Osteocyte (in vitro differentiated cells): ENCODE results near the gene ZRANB1. TPM values are rescaled to one million over a fixed set of nuclear protein-coding genes. Genes with fewer than 3 reads are reported as not detected.

Experiments used
- DNase-seq: peaks from one replicate; pipeline ENCODE4 v3.0.0; 2021; ENCODE audit warnings: mixed read lengths; ENCODE audit not compliant: unreplicated experiment; ENCODE audit errors: extremely low spot score
- H3K27ac Mint-ChIP-seq: one replicate; pipeline ENCODE4 v1.8.0; 2021; ENCODE audit warnings: mild to moderate bottlenecking, mixed read lengths; ENCODE audit not compliant: unreplicated experiment
- H3K27me3 Mint-ChIP-seq: one replicate; pipeline ENCODE4 v1.8.0; 2021; ENCODE audit warnings: mixed read lengths; ENCODE audit not compliant: unreplicated experiment
- H3K36me3 Mint-ChIP-seq: one replicate; pipeline ENCODE4 v1.8.0; 2021; ENCODE audit warnings: mixed read lengths; ENCODE audit not compliant: unreplicated experiment
- H3K4me1 Mint-ChIP-seq: one replicate; pipeline ENCODE4 v1.8.0; 2021; ENCODE audit warnings: mixed read lengths; ENCODE audit not compliant: unreplicated experiment
- H3K4me3 Mint-ChIP-seq: one replicate; pipeline ENCODE4 v1.8.0; 2021; ENCODE audit warnings: mild to moderate bottlenecking, moderate library complexity, mixed read lengths; ENCODE audit not compliant: unreplicated experiment
- H3K9me3 Mint-ChIP-seq: one replicate; pipeline ENCODE4 v1.8.0; 2021; ENCODE audit warnings: mixed read lengths; ENCODE audit not compliant: unreplicated experiment
- total RNA-seq: library from RNA; stranded (reverse); gene quantifications from 2 replicates; pipeline ENCODE4 v1.2.1, GENCODE V29; 2021
- TF ChIP-seq, protein P1 (sequence below): fragments of 200-600 bp; sonication (generic); IDR thresholded peaks from 2 replicates; pipeline ENCODE4 v1.5.0; 2021; ENCODE audit warnings: antibody characterized with exemption, mild to moderate bottlenecking, moderate library complexity

The ZRANB1 gene
- total RNA-seq, 1 donor from 2014 or later, result 26.8 TPM

DNA sequence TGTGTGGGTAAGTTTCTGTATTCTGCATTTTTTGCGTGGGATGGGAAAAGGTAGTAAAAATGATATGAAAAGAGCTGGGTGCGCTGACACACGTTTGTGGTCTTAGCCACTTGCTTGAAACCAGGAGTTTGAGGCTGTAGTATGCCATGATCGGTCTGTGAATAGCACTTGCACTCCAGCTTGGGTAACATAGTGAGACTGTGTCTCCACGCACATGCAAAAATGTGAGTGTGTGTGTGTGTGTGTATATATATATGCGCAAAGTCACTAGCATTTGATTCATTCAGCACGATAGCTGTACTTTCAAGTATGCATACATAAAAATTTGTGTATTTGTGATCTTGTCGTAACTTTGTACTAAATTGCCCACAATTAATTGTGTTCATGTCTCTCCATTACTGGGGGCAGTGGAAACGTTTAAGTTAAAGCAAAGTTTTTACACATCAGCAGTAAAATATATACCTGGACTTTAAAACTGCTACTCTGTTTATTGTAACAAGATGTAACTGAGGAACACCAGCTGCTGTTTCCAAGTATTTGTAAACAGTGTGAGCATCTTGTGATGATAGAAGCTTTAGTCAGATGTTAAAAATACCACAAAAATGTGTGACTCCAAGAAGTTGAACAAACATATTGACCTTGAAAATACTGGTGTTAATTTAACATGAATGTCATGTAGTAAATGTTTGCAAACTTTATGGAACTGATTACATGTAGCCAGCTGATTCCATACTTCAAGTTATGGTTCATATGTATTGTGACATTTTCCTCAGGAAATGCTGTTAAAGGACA is 1.6 kb downstream of the ZRANB1 start:
- TF ChIP-seq, protein P1, sequence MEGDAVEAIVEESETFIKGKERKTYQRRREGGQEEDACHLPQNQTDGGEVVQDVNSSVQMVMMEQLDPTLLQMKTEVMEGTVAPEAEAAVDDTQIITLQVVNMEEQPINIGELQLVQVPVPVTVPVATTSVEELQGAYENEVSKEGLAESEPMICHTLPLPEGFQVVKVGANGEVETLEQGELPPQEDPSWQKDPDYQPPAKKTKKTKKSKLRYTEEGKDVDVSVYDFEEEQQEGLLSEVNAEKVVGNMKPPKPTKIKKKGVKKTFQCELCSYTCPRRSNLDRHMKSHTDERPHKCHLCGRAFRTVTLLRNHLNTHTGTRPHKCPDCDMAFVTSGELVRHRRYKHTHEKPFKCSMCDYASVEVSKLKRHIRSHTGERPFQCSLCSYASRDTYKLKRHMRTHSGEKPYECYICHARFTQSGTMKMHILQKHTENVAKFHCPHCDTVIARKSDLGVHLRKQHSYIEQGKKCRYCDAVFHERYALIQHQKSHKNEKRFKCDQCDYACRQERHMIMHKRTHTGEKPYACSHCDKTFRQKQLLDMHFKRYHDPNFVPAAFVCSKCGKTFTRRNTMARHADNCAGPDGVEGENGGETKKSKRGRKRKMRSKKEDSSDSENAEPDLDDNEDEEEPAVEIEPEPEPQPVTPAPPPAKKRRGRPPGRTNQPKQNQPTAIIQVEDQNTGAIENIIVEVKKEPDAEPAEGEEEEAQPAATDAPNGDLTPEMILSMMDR, result no peak
- no peak for DNase-seq
- no peak overlapping the region for H3K4me3 Mint-ChIP-seq
- H3K4me1 Mint-ChIP-seq, result peaks cover 34% of the 10 kb centered on the region
- no peaks in the 10 kb centered on the region for H3K27me3 Mint-ChIP-seq
- H3K27ac Mint-ChIP-seq, result peak overlapping the region; percentile 15
- no peaks in the 10 kb centered on the region for H3K9me3 Mint-ChIP-seq
- peaks cover 11% of the 10 kb centered on the region for H3K36me3 Mint-ChIP-seq

DNA sequence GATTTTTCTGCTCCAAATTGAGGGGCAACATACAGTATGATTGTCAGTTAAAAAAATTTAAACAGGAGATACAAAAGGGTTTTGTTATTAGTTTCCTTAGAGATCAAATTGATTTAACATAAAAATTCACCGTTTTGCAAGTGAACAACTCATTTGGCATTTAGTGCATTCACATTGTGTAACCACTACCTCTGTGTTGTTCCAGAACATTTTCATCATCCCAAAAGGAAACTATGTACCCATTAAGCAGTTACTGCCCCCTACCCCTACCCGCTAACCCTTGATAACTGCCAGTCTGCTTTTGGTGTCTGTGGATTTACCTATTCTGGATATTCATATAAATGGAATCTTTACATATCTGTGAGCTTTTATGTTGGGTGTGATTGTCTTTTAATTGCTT is 3.1 kb downstream of the ZRANB1 start:
- Mint-ChIP-seq H3K27me3 (no peaks in the 10 kb centered on the region), H3K4me3 (no peak overlapping the region), H3K36me3 (peaks cover 16% of the 10 kb centered on the region), H3K9me3 (no peaks in the 10 kb centered on the region), H3K27ac (peak overlapping the region; percentile 20), H3K4me1 (peaks cover 34% of the 10 kb centered on the region)
- TF ChIP-seq, protein P1, result no peak
- no peak for DNase-seq

DNA sequence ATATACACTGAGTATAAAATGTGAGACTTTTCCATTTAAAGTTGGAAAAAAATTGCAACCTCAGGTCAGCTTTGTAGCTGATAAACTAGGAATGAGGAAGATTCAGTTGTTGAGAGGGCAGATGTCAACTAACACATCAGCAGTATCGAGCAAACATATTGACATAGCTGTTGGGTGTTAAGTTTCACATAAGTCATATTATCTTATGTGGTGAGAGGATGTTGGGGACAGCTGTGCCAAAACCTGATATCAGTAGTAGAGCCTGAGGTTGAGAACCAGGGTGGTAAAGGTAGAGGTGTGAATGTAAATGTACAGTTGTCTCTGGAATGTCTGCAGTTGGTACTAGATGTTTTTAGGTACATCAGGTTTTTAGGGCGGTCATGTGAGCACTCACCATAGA is 5.0 kb downstream of the ZRANB1 start:
- Mint-ChIP-seq H3K4me3 (no peak overlapping the region), H3K27ac (no peak overlapping the region), H3K4me1 (peaks cover 34% of the 10 kb centered on the region), H3K9me3 (no peaks in the 10 kb centered on the region), H3K36me3 (peaks cover 16% of the 10 kb centered on the region), H3K27me3 (no peaks in the 10 kb centered on the region)
- TF ChIP-seq, protein P1, result no peak
- no peak for DNase-seq

- TF ChIP-seq, protein P1, result no peak
- peaks cover 5% of the 10 kb centered on the region for H3K36me3 Mint-ChIP-seq
- H3K4me3 Mint-ChIP-seq, result no peak overlapping the region
- no peaks in the 10 kb centered on the region for H3K9me3 Mint-ChIP-seq
- no peak overlapping the region for H3K27ac Mint-ChIP-seq
- no peak for DNase-seq
- peaks cover 28% of the 10 kb centered on the region for H3K4me1 Mint-ChIP-seq
- H3K27me3 Mint-ChIP-seq, result no peaks in the 10 kb centered on the region
Measured at GRCh38 chr10:124949543-124949942, 7.6 kb downstream of the ZRANB1 start.

DNA sequence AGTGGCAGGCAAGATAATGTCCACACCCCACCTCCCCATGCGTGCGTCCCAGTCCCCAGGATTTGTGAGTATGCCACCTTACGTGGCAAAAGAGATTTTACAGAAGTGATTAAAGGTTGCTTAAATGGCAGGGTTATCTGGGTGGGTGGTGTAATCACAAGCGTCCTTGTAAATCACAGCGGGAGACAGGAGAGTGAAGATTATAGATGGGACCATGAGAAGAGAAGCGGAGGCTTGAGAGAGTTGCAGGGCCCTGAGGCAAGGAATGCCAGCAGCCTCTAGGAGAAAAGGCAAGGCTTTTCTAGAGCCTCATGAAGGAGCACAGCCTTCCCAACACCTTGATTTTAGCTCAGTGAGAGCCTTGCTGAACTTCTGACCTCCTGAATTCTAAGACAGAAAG is 10.2 kb downstream of the ZRANB1 start:
- no peaks in the 10 kb centered on the region for H3K27me3 Mint-ChIP-seq
- no peaks in the 10 kb centered on the region for H3K9me3 Mint-ChIP-seq
- H3K4me3 Mint-ChIP-seq, result no peak overlapping the region
- H3K27ac Mint-ChIP-seq, result no peak overlapping the region
- no peak for DNase-seq
- TF ChIP-seq, protein P1, result no peak
- H3K36me3 Mint-ChIP-seq, result peaks cover 5% of the 10 kb centered on the region
- peaks cover 23% of the 10 kb centered on the region for H3K4me1 Mint-ChIP-seq
